ENCODE results near the gene FLNB.

Gene FLNB

DNA sequence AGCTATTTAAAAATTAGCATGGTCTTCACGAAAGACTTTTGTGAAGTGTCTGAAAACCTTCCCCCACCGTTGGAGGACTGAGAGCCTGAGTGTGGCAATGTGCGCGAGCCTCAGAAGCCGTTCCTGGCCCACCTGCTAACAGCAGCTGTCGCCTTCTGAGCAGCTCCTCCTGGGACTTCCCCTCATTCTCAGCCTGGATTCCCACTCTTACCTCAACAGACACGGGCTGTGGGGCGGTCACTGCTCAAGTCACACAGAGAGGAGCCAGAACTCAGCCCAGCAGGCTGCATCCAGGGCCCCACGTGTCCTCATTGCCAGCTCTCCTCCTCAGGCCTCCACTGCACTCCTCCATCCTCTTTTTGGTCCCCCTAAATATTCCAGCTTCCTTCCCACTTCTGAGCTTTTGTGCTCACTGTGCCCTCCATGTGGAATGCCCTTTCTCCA is 194.7 kb downstream of the FLNB start:
- DNase-seq (ENCODE audit: low read depth), result peak; percentile 84
- H3K4me3 ChIP-seq (ENCODE audit: low read depth, low read length), result no peak overlapping the region
- TF ChIP-seq, protein P1, sequence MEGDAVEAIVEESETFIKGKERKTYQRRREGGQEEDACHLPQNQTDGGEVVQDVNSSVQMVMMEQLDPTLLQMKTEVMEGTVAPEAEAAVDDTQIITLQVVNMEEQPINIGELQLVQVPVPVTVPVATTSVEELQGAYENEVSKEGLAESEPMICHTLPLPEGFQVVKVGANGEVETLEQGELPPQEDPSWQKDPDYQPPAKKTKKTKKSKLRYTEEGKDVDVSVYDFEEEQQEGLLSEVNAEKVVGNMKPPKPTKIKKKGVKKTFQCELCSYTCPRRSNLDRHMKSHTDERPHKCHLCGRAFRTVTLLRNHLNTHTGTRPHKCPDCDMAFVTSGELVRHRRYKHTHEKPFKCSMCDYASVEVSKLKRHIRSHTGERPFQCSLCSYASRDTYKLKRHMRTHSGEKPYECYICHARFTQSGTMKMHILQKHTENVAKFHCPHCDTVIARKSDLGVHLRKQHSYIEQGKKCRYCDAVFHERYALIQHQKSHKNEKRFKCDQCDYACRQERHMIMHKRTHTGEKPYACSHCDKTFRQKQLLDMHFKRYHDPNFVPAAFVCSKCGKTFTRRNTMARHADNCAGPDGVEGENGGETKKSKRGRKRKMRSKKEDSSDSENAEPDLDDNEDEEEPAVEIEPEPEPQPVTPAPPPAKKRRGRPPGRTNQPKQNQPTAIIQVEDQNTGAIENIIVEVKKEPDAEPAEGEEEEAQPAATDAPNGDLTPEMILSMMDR (IDR thresholded peaks at IDR 0.05; ENCODE audit: insufficient read depth, low read depth, low read length, missing control alignments), result no peak

DNA sequence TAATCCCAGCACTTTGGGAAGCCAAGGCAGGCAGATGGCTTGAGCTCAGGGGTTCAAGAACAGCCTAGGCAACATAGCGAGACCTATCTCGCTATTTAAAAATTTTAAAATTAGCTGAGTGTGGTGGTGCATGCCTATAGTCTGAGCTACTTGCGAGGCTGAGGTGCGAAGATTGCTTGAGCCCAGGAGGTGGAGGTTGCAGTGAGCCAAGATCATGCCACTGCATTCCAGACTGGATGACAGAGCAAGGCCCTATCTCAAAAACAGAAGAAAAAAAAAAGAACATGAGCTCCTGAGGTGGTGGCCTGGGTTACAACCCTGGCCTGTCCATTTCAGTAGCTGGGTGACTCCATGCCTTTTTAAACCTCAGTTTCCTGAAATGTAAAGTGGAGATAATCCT is 195.3 kb downstream of the FLNB start:
- DNase-seq (ENCODE audit: low read depth), result no peak
- H3K4me3 ChIP-seq (ENCODE audit: low read depth, low read length), result no peak overlapping the region
- TF ChIP-seq, protein P1 (IDR thresholded peaks at IDR 0.05; ENCODE audit: insufficient read depth, low read depth, low read length, missing control alignments), result no peak

DNA sequence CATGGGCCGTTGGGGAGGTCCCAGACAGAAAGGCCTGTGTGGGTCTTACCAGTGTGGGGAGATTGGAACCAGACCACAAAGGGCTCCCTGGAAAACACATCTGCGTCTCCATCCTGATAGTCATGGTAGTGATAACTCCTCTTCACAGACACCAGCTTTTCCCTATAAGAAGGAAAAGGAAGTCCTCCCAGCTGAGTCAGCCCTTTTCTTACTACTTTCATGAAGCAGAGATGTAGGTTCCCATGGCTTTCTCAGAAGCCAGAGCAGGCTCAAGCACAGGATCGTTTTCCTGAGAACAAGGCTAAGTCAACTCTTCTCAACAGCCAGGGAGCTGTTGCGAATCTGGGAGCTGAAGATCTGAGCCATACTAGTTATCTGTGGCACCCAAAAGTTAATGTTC is 196.5 kb downstream of the FLNB start:
- no peak for DNase-seq (ENCODE audit: low read depth)
- TF ChIP-seq, protein P1 (IDR thresholded peaks at IDR 0.05; ENCODE audit: insufficient read depth, low read depth, low read length, missing control alignments), result no peak
- H3K4me3 ChIP-seq (ENCODE audit: low read depth, low read length), result no peak overlapping the region

GRCh38 chr3:58205981-58206380 is 197.8 kb downstream of the FLNB start:
- TF ChIP-seq, protein P1 (IDR thresholded peaks at IDR 0.05; ENCODE audit: insufficient read depth, low read depth, low read length, missing control alignments), result no peak
- H3K4me3 ChIP-seq (ENCODE audit: low read depth, low read length), result no peak overlapping the region
- DNase-seq (ENCODE audit: low read depth), result no peak

DNA sequence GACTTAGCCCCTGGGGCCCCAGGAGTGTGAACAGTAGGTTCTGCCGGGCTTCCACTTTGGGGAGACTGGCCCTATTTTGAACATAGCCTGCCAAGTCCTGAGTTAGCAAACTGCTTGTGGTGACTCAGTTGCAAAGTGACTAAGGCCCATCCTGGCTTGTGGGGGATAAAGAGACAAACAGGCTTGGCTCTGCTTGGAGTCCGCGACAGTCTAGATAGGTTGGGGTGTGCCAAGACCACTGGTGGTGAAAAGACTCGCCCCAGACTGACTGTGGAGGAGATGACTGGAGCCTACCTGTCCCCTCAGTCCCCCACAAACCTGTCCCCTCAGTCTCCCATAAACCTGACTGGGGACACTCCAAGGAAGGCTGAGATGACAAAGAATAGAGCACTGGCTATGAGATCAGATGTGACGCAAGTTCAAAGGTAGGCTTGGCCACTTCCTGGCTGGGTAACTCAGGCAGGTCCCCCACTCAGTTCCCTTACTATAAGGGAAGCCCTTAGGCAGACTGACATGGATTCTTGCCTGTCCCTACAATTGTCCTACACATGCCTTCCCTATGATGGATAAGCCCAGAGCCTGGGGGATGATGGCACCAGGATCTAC is 198.3 kb downstream of the FLNB start:
- TF ChIP-seq, protein P1 (IDR thresholded peaks at IDR 0.05; ENCODE audit: insufficient read depth, low read depth, low read length, missing control alignments), result no peak
- H3K4me3 ChIP-seq (ENCODE audit: low read depth, low read length), result no peak overlapping the region
- DNase-seq (ENCODE audit: low read depth), result no peak

DNA sequence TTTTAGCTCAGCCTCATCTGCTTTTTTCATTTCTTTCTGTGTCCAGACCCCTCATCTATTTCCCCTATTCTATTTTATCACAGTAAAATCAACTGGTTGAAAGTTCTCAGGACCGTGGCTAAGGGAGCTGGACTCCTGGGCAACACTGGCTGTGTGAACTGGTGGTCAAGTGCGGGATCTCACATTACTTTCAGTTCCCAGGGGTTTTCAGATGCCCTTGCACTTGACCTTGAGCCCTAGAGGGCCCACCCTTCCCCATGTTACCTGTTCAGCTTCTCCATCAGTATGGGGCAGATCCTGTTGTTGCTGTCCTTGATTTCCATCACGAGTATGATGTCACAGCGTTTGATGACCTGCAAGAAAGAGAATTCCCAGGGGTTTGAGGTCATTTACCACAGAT is 199.7 kb downstream of the FLNB start:
- peak; percentile 53 for DNase-seq (ENCODE audit: low read depth)
- no peak overlapping the region for H3K4me3 ChIP-seq (ENCODE audit: low read depth, low read length)
- TF ChIP-seq, protein P1 (IDR thresholded peaks at IDR 0.05; ENCODE audit: insufficient read depth, low read depth, low read length, missing control alignments), result no peak

DNA sequence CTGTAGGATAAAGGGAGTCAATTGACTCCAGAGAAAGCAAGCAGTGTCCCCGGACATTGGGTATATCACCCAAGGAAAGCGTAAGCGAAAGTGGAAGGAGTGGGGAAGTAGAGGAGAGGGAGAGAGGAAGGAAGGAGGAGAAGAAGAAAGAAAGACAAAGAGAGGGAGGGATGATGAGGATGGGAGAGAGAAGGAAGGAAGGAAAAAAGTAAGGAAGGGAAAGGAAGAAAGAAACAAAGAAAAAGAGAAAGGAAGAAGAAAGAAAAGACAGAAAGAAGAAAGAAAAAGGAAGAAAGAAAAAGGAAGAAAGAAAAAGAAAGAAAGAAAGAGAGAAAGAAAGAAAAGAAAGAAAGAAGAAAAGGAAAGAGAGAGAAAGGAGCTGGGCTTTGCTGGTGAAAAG is 201.7 kb downstream of the FLNB start:
- TF ChIP-seq, protein P1 (IDR thresholded peaks at IDR 0.05; ENCODE audit: insufficient read depth, low read depth, low read length, missing control alignments), result no peak
- H3K4me3 ChIP-seq (ENCODE audit: low read depth, low read length), result no peak overlapping the region
- no peak for DNase-seq (ENCODE audit: low read depth)
